ENCODE results near the gene DGKI.

DNA sequence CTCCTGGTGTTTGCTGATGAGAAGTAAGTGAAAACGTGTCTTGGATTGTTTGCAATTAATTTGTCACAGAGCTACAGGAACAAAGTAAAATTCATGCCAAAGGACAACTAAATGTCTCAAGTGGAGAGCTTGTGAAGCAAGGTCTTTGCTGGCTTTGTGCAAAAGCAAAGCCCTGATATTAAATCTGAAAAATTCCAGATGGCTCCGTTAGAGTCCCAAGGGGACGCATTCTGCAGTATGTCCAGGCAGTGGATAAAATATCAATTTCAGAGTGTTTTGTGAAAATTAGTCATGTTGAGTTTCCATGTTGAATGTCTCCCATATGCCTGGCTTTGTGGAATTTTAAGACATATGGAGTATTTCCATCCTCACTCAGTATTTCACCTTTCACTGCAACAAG, 400.7 kb downstream of the DGKI start:
- TF ChIP-seq, protein P1, sequence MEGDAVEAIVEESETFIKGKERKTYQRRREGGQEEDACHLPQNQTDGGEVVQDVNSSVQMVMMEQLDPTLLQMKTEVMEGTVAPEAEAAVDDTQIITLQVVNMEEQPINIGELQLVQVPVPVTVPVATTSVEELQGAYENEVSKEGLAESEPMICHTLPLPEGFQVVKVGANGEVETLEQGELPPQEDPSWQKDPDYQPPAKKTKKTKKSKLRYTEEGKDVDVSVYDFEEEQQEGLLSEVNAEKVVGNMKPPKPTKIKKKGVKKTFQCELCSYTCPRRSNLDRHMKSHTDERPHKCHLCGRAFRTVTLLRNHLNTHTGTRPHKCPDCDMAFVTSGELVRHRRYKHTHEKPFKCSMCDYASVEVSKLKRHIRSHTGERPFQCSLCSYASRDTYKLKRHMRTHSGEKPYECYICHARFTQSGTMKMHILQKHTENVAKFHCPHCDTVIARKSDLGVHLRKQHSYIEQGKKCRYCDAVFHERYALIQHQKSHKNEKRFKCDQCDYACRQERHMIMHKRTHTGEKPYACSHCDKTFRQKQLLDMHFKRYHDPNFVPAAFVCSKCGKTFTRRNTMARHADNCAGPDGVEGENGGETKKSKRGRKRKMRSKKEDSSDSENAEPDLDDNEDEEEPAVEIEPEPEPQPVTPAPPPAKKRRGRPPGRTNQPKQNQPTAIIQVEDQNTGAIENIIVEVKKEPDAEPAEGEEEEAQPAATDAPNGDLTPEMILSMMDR (IDR thresholded peaks at IDR 0.05; ENCODE audit: insufficient read depth, low read length, poor library complexity, severe bottlenecking), result no peak
- TF ChIP-seq EZH2phosphoT487 (conservative IDR thresholded peaks at IDR 0.05; ENCODE audit: low read length), result no peak
